HepG2 (cell line): ENCODE results near the gene IFNA2. TPM values are rescaled to one million over a fixed set of nuclear protein-coding genes. Genes with fewer than 3 reads are reported as not detected.
"Not testable (repeated sequence)": the region's sequence is repeated elsewhere in the genome, so short reads cannot be mapped to it uniquely, and the experiment has no call there.

Experiments used
- ATAC-seq: fragments of 200-7000 bp; cut with Tn5 transposase; 3 replicates; pipeline ENCODE4 v1.9.1; 2020; ENCODE audit warnings: mild to moderate bottlenecking, moderate library complexity
- BruUV-seq: library from RNA; stranded (reverse); fragments of 400-500 nt; replicated peaks from 2 replicates; lab custom pipeline; 2021; lab: Mats Ljungman, UMichigan
- CTCF ChIA-PET: fragments of 300-600 bp; formaldehyde crosslinking; extraction: SDS; loops from one replicate; lab custom pipeline; 2021; ENCODE audit warnings: low total read pairs, inconsistent platforms, low intra/inter-chr PET ratio; lab: Yijun Ruan, JAX
- POLR2A ChIA-PET: fragments of 350-600 bp; sonication (Branson Sonifier 250); formaldehyde crosslinking; loops from one replicate; lab custom pipeline; 2020; ENCODE audit warnings: antibody characterized with exemption, inconsistent platforms; lab: Yijun Ruan, JAX
- DNase-seq: peaks from one replicate; pipeline ENCODE4 v3.0.0-alpha.2; 2015; ENCODE audit warnings: low spot score
- FAIRE-seq: peaks from 3 replicates; lab custom pipeline; 2011; peaks lifted over from hg19 to GRCh38; lab: Jason Lieb, UNC
- H2AFZ ChIP-seq: one replicate; pipeline ENCODE4 v1.6.1; 2011; ENCODE audit warnings: low read length, inconsistent platforms
- H3K27ac ChIP-seq: fragments of 300-600 bp; 3 replicates; pipeline ENCODE4 v1.8.0; 2011; ENCODE audit warnings: mixed run types, mild to moderate bottlenecking, mixed read lengths, low read length, inconsistent platforms; ENCODE audit not compliant: insufficient read depth; ENCODE audit errors: extremely low read length
- H3K27me3 ChIP-seq, 2 experiments: fragments of 200-600 bp in 1 of 2; 2 replicates in 1 of 2; 3 replicates in 1 of 2; pipeline versions ENCODE4 v1.6.0 to v1.8.0; 2011; ENCODE audit warnings: low read length in 2 of 2, mild to moderate bottlenecking in 2 of 2, moderate library complexity in 2 of 2, inconsistent platforms in 1 of 2; ENCODE audit not compliant: insufficient read depth in 2 of 2, control insufficient read depth in 1 of 2
- H3K36me3 ChIP-seq, 2 experiments: fragments of 200-600 bp in 1 of 2; replicated peaks in 1 of 2; 2 replicates in 1 of 2; 3 replicates in 1 of 2; pipeline versions ENCODE4 v1.5.1 to v1.8.0; 2011; ENCODE audit warnings: low read length in 2 of 2, inconsistent platforms in 1 of 2; ENCODE audit not compliant: insufficient read depth in 2 of 2, control insufficient read depth in 1 of 2
- H3K4me1 ChIP-seq: 2 replicates; pipeline ENCODE4 v1.5.1; 2012; ENCODE audit warnings: low read length, inconsistent platforms; ENCODE audit not compliant: insufficient read depth
- H3K4me2 ChIP-seq: 2 replicates; pipeline ENCODE4 v1.6.0; 2011; ENCODE audit warnings: low read depth, low read length, inconsistent platforms
- H3K4me3 ChIP-seq, 3 experiments: fragments of 200-600 bp in 1 of 3; sonication (generic), shearing (Covaris generic) in 1 of 3; replicated peaks in 1 of 3; 2 replicates each; pipeline ENCODE4 v1.5.1; 2011 to 2016; ENCODE audit warnings: low read length in 3 of 3, inconsistent platforms in 2 of 3, low read depth in 2 of 3, mild to moderate bottlenecking in 2 of 3, control low read depth in 1 of 3, mixed read lengths in 1 of 3; ENCODE audit not compliant: insufficient read depth in 1 of 3
- H3K79me2 ChIP-seq: one replicate; pipeline ENCODE4 v1.6.1; 2011; ENCODE audit warnings: low read length, inconsistent platforms; ENCODE audit not compliant: insufficient read depth
- H3K9ac ChIP-seq: 2 replicates; pipeline ENCODE4 v1.6.0; 2011; ENCODE audit warnings: mild to moderate bottlenecking, low read depth, low read length, inconsistent platforms; ENCODE audit not compliant: insufficient read depth
- H3K9me3 ChIP-seq: 2 replicates; pipeline ENCODE4 v1.5.1; 2012; ENCODE audit warnings: mild to moderate bottlenecking, low read length
- H4K20me1 ChIP-seq: 2 replicates; pipeline ENCODE4 v1.6.0; 2011; ENCODE audit warnings: inconsistent platforms, mild to moderate bottlenecking, low read length, moderate library complexity; ENCODE audit not compliant: insufficient read depth
- GABPB1 ChIP-seq: IDR thresholded peaks from 2 replicates; pipeline ENCODE4 v1.6.1; 2016; ENCODE audit warnings: mild to moderate bottlenecking, missing genetic modification reagents, moderate library complexity, missing compliant biosample characterization
- NR2F2 ChIP-seq: IDR thresholded peaks from 2 replicates; pipeline ENCODE4 v1.6.1; 2012; ENCODE audit warnings: low read depth, inconsistent platforms, borderline replicate concordance
- RBAK ChIP-seq: sonication (generic); formaldehyde crosslinking; IDR thresholded peaks from 2 replicates; pipeline ENCODE4 v1.5.1; 2020; ENCODE audit warnings: mild to moderate bottlenecking, missing genetic modification reagents
- WGBS: methylation state at CpG from one replicate; pipeline ENCODE4 v1.1.6; 2017; ENCODE audit warnings: low lambda C conversion rate; 5-methylcytosine and 5-hydroxymethylcytosine counted together
- in situ Hi-C: cut with HindIII; loops from 2 replicates; pipeline ENCODE4 v1.10.0; 2017; ENCODE audit warnings: low pct_unique_long_range_greater_than_20kb; ENCODE audit not compliant: extremely low pct_ligation_motif_present
- intact Hi-C: fragments of 100-400 bp; cut with micrococcal nuclease; formaldehyde crosslinking; loops from one replicate; pipeline ENCODE4 v1.10.0; 2022; ENCODE audit not compliant: unreplicated experiment
- polyA plus RNA-seq, 8 experiments: library from polyadenylated mRNA; depleted of rRNA in 3 of 8; stranded (reverse) in 7 of 8; unstranded in 1 of 8; fragments of >200 nt; fragmentation: Illumina TruSeq in 4 of 8; extraction: Trizol in 4 of 8; gene quantifications; 2 replicates each; pipeline versions ENCODE4 v1.2.1 to v1.2.3, GENCODE V29; 2011 to 2016; ENCODE audit warnings: low read depth in 4 of 8, missing spikeins in 1 of 8, mixed read lengths in 1 of 8; ENCODE audit not compliant: insufficient read depth in 1 of 8
- total RNA-seq, 5 experiments: library from RNA; depleted of rRNA; stranded (reverse); fragments of >200 nt; fragmentation: Illumina TruSeq; extraction: Trizol; gene quantifications; 2 replicates each; pipeline ENCODE4 v1.2.3, GENCODE V29; 2016; ENCODE audit warnings: low read depth in 1 of 5

Gene IFNA2
- total and polyA plus RNA-seq, 2 of the 13 experiments (the other 11 are each of a cell fraction or from before 2014, with no cell fraction given): not detected

GRCh38 chr9:21367957-21368356 is 17.2 kb downstream of the IFNA2 start, which contains the start of gene IFNA13:
Gene IFNA13 (minus strand): TSS chr9:21368057. CDS start chr9:21368010, 47 bp downstream.
- Histone ChIP-seq H2AFZ (no peak within 1 kb of the TSS), H3K27ac (no peak within 1 kb of the TSS), H3K79me2 (no peaks in the 10 kb centered on the region), H4K20me1 (no peaks in the 10 kb centered on the region), H3K4me3 (no peak within 1 kb of the TSS), H3K4me2 (no peak within 1 kb of the TSS), H3K36me3 (no peaks in the 10 kb centered on the region)
- FAIRE-seq (no peak), ATAC-seq (no peak)
- ChIA-PET CTCF (no interaction called here), POLR2A (no interaction called here)
- WGBS: 14% methylated on average over 2 of the region's 3 CpGs
- BruUV-seq: no TSS peak
- in situ Hi-C loops: no loop called here
- TF ChIP-seq RBAK (CRISPR knock-in tag): no peak
- TF ChIP-seq NR2F2: no peak
- TF ChIP-seq GABPB1 (CRISPR knock-in tag): no peak
- TF ChIP-seq, all 625 proteins: peak for 0
- H3K9ac ChIP-seq: no peak within 1 kb of the TSS
- no peak for DNase-seq
- H3K4me1 ChIP-seq: no peaks in the 10 kb centered on the region
- no peaks in the 10 kb centered on the region for H3K9me3 ChIP-seq
- no peaks in the 10 kb centered on the region for H3K27me3 ChIP-seq
- intact Hi-C loops: no loop called here

GRCh38 chr9:21367169-21367568 is 18.0 kb downstream of the IFNA2 start:
- H3K36me3 ChIP-seq, H3K9ac ChIP-seq, H3K27me3 ChIP-seq, H3K9me3 ChIP-seq, POLR2A ChIA-PET, ATAC-seq, FAIRE-seq, H3K79me2 ChIP-seq, BruUV-seq, CTCF ChIA-PET, in situ Hi-C loops, intact Hi-C loops, H4K20me1 ChIP-seq, DNase-seq, H3K27ac ChIP-seq, H3K4me1 ChIP-seq, H2AFZ ChIP-seq, H3K4me2 ChIP-seq, H3K4me3 ChIP-seq: not testable (repeated sequence)
- 59% methylated on average over 1 of the region's 2 CpGs for WGBS
